ENCODE data around the gene ACAP3. TPM values are rescaled to one million over a fixed set of nuclear protein-coding genes. Genes with fewer than 3 reads are reported as not detected.

ACAP3 gene
- total RNA-seq, 1 experiment from 2014 or later, result 42.2 TPM

GRCh38 chr1:1308756-1309250, 1.1 kb upstream of the ACAP3 start (continued):
- TF ChIP-seq ARID4B (CRISPR knock-in tag; IDR thresholded peaks at IDR 0.05; ENCODE audit: borderline replicate concordance), result peak; percentile 35; the same call in 1 of the 2 replicates
- no peak for TF ChIP-seq TCF7 (CRISPR knock-in tag; IDR thresholded peaks at IDR 0.05; ENCODE audit: low read depth)
- no peak for TF ChIP-seq SMAD3 (CRISPR knock-in tag; IDR thresholded peaks at IDR 0.05; ENCODE audit: borderline replicate concordance)
- no peak for TF ChIP-seq NR2C2 (CRISPR knock-in tag; IDR thresholded peaks at IDR 0.05)
- TF ChIP-seq NR1H2 (CRISPR knock-in tag; IDR thresholded peaks at IDR 0.05), result no peak
- TF ChIP-seq FOXK1 (CRISPR knock-in tag; IDR thresholded peaks at IDR 0.05), result 0 out of 2 replicates have a peak, but pooled peaks have one; percentile 7
- TF ChIP-seq PRDM15 (CRISPR knock-in tag; IDR thresholded peaks at IDR 0.05), result no peak

GRCh38 chr1:1307261-1307922, 338 bp downstream of the ACAP3 start:
- peaks cover 6% of the 10 kb centered on the region; the same call in 1 of the 2 replicates for H3K27me3 Mint-ChIP-seq (ENCODE audit: low read depth)
- H3K4me1 Mint-ChIP-seq, result peaks cover 21% of the 10 kb centered on the region
- 0 out of 2 replicates have a peak overlapping the region, but pooled peaks have one; percentile 27 for H3K27ac Mint-ChIP-seq
- DNase-seq (ENCODE audit: low spot score), result no peak
- ChIA-PET POLR2A (no interaction called here), CTCF (interaction anchor here (0.5 kb wide), 1 partner anchor 192 kb away, joined by 3 read pairs; no protein-coding TSS in a partner anchor)
- no peak for ATAC-seq
- peak overlapping the region; percentile 71 for H3K4me3 Mint-ChIP-seq
- H3K36me3 Mint-ChIP-seq, result no peaks in the 10 kb centered on the region
- H3K9me3 Mint-ChIP-seq, result no peaks in the 10 kb centered on the region
- TF ChIP-seq EMX1 (CRISPR knock-in tag; IDR thresholded peaks at IDR 0.05) (no peak), NR3C1 (CRISPR knock-in tag; conservative IDR thresholded peaks at IDR 0.05; ENCODE audit: low read depth) (no peak), OVOL2 (CRISPR knock-in tag; IDR thresholded peaks at IDR 0.05; ENCODE audit: borderline replicate concordance) (no peak), ZBTB21 (CRISPR knock-in tag; IDR thresholded peaks at IDR 0.05; ENCODE audit: borderline replicate concordance) (no peak), SMAD3 (CRISPR knock-in tag; IDR thresholded peaks at IDR 0.05; ENCODE audit: borderline replicate concordance) (0 out of 2 replicates have a peak, but pooled peaks have one; percentile 33), CDX4 (CRISPR knock-in tag; IDR thresholded peaks at IDR 0.05; ENCODE audit: borderline replicate concordance) (no peak), USF1 (CRISPR knock-in tag; IDR thresholded peaks at IDR 0.05) (no peak), HMGXB4 (CRISPR knock-in tag; IDR thresholded peaks at IDR 0.05) (0 out of 2 replicates have a peak, but pooled peaks have one; percentile 1), E2F5 (CRISPR knock-in tag; IDR thresholded peaks at IDR 0.05) (0 out of 2 replicates have a peak, but pooled peaks have one; percentile 17), MAX (CRISPR knock-in tag; IDR thresholded peaks at IDR 0.05) (no peak), ESRRA (CRISPR knock-in tag; IDR thresholded peaks at IDR 0.05; ENCODE audit: borderline replicate concordance) (no peak), KAT7 (CRISPR knock-in tag; IDR thresholded peaks at IDR 0.05; ENCODE audit: borderline replicate concordance) (no peak), ATF2 (CRISPR knock-in tag; IDR thresholded peaks at IDR 0.05; ENCODE audit: borderline replicate concordance, low read depth) (no peak), CBFB (CRISPR knock-in tag; IDR thresholded peaks at IDR 0.05; ENCODE audit: low read depth) (no peak)

Data from WTC11 (cell line).